ENCODE results near the gene UBE2S. TPM values are rescaled to one million over a fixed set of nuclear protein-coding genes. Genes with fewer than 3 reads are reported as not detected.

Gene UBE2S
- total RNA-seq, 4 donors from 2014 or later: 8.0 to 16.2 (median 9.9) TPM

DNA sequence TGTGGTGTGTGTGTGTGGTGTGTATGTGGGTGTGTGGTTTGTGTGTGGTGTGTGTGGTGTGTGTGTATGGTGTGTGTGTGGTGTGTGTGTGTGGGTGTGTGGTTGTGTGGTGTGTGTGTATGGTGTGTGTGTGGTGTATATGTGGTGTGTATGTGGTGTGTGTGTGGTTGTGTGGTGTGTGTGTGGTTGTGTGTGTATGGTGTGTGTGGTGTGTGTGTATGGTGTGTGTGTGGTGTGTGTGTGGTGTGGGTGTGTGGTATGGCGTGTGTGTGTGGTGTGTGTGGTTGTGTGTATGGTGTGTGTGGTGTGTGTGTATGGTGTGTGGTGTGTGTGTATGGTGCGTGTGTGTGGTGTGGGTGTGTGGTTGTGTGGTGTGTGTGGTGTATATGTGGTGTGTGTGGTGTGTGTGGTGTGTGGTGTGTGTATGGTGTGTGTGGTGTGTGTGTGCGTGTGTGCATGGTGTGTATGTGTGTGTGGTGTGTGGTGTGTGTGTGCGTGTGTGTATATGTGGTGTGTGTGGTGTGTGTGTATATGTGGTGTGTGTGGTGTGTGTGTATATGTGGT is 26.9 kb upstream of the UBE2S start:
- Histone ChIP-seq H3K9me3 (no peaks in the 10 kb centered on the region), H3K4me3 (no peak overlapping the region), H3K4me1 (peaks cover 0 to 12% (median 0%) of the 10 kb centered on the region in 4 donors), H3K36me3 (peaks cover 0 to 27% (median 0%) of the 10 kb centered on the region in 3 donors), H3K27me3 (peaks cover 0 to 73% of the 10 kb centered on the region in 2 donors), H3K27ac (no peak overlapping the region)
- TF ChIP-seq POLR2A (IDR thresholded peaks at IDR 0.05) (no peak), EP300 (IDR thresholded peaks at IDR 0.05) (no peak)
- TF ChIP-seq, protein P1, sequence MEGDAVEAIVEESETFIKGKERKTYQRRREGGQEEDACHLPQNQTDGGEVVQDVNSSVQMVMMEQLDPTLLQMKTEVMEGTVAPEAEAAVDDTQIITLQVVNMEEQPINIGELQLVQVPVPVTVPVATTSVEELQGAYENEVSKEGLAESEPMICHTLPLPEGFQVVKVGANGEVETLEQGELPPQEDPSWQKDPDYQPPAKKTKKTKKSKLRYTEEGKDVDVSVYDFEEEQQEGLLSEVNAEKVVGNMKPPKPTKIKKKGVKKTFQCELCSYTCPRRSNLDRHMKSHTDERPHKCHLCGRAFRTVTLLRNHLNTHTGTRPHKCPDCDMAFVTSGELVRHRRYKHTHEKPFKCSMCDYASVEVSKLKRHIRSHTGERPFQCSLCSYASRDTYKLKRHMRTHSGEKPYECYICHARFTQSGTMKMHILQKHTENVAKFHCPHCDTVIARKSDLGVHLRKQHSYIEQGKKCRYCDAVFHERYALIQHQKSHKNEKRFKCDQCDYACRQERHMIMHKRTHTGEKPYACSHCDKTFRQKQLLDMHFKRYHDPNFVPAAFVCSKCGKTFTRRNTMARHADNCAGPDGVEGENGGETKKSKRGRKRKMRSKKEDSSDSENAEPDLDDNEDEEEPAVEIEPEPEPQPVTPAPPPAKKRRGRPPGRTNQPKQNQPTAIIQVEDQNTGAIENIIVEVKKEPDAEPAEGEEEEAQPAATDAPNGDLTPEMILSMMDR (IDR thresholded peaks at IDR 0.05): no peak
- no peak for DNase-seq (ENCODE audit: low spot score in 2 of 2)
- WGBS, 2 donors: 77 to 80% methylated on average over 4 of the region's 4 CpGs

DNA sequence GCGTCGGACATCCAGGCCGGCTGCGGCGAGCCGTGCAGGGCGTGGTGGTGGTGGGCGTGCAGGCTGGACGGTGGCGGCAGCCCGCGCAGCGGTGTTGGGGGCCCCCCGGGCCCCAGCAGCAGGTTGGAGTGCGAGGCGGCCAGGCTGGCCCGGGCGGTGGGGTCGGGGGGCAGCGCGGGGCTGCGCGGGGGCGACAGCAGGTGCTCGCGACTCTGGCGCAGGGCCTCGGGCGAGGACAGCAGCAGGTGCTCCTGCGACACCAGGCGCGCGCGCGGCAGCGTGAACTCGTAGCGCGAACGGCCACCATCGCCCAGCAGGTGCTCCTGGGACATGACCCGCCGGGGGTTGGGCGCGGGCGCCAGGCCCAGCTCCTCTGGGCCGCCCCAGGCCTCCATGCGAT is 25.7 kb upstream of the UBE2S start:
- Histone ChIP-seq H3K27me3 (peaks cover 0 to 67% of the 10 kb centered on the region in 2 donors), H3K4me3 (no peak overlapping the region), H3K36me3 (peaks cover 0 to 27% (median 0%) of the 10 kb centered on the region in 3 donors), H3K9me3 (no peaks in the 10 kb centered on the region), H3K4me1 (peaks cover 0 to 21% (median 0%) of the 10 kb centered on the region in 4 donors), H3K27ac (no peak overlapping the region)
- no peak for DNase-seq (ENCODE audit: low spot score in 2 of 2)
- TF ChIP-seq POLR2A (IDR thresholded peaks at IDR 0.05): no peak
- TF ChIP-seq EP300 (IDR thresholded peaks at IDR 0.05): no peak
- WGBS, 2 donors: no CpG with 5 or more reads among the region's 48 CpGs

DNA sequence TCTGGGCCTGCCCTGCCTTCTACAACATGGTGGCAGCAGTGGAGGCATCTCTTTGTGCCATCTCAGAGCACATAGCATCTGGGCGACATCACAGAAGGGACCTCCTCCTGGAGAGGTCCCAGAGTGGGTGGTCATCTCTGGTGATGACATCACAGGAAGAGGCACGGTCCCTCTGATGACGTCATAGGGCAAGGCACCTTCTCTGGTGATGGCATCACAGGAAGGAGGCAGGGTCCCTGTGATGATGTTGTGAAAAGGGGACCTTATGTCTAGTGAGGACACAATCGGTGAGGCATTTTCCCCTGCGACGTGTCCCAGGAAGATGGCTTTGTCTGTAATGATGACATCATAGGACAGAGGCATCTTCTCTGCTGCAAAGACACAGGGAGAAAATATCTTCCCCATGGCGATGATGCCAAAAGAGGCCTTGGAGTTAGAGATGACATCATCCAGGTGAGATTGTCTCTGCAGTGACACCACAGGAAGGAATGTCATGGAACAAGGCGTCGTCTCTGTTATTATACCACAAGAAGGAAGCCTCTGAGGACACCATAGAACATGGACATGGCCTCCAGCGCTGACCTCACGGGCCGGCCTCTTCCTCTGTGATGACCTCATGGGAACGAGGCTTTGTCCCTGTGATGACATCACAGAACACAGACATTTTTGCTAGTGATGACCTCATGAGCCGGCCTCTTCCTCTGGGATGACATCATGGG is 24.8 kb upstream of the UBE2S start:
- TF ChIP-seq, protein P1 (IDR thresholded peaks at IDR 0.05): no peak
- TF ChIP-seq EP300 (IDR thresholded peaks at IDR 0.05): no peak
- no peak for TF ChIP-seq POLR2A (IDR thresholded peaks at IDR 0.05)
- peaks cover 0 to 63% of the 10 kb centered on the region in 2 donors for H3K27me3 ChIP-seq
- H3K4me3 ChIP-seq: no peak overlapping the region
- H3K27ac ChIP-seq: no peak overlapping the region
- peaks cover 0 to 27% (median 0%) of the 10 kb centered on the region in 3 donors for H3K36me3 ChIP-seq
- 85% methylated on average over 14 of the region's 14 CpGs for WGBS, 2 donors
- no peaks in the 10 kb centered on the region for H3K9me3 ChIP-seq
- peaks cover 0 to 27% (median 2%) of the 10 kb centered on the region in 4 donors for H3K4me1 ChIP-seq
- DNase-seq (ENCODE audit: low spot score in 2 of 2): no peak

DNA sequence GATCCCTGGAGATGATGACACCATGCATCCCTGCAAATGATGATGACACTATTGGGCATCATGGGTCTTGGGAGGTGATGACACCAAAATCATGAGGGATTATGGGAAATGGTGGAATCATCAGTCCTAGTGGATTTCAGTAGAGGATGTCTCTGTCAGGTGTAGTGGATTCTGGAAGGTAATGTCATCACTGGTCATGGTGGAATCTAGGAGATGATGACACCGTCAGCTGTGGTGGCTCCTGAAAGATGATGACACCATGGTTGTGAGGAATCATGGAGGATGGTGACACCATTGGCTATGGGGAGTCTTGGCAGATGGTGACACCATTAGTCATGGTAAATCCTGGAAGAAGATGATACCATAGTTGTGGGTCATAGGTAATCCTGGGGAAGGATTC is 23.6 kb upstream of the UBE2S start:
- 91 to 92% methylated on average over 1 of the region's 1 CpG for WGBS, 2 donors
- Histone ChIP-seq H3K36me3 (peaks cover 0 to 27% (median 0%) of the 10 kb centered on the region in 3 donors), H3K27ac (no peak overlapping the region), H3K4me1 (peaks cover 0 to 33% (median 7%) of the 10 kb centered on the region in 4 donors), H3K27me3 (peaks cover 0 to 61% of the 10 kb centered on the region in 2 donors), H3K9me3 (no peaks in the 10 kb centered on the region), H3K4me3 (no peak overlapping the region)
- no peak for DNase-seq (ENCODE audit: low spot score in 2 of 2)
- TF ChIP-seq POLR2A (IDR thresholded peaks at IDR 0.05) (no peak), EP300 (IDR thresholded peaks at IDR 0.05) (no peak)
- TF ChIP-seq, protein P1 (IDR thresholded peaks at IDR 0.05): no peak

DNA sequence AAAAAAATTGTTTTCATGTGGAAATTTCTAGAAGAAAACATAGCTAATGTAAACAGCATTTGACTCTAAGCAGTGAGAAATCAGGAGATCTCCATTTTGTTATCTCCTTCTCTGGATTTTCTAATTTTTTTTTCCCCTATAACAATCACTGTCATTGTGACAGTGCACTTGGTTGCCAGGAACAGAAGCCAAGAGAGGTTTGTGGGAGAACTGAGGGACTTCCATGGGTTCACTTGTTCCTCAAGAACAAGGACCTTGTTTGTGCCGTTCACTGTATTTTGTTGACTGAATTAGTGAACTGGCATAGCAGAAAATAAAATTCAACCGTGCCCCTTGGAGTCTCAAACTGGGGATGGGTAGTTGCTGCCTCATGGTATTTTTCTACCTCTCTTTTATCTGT is 18.5 kb upstream of the UBE2S start:
- Histone ChIP-seq H3K4me1 (peaks cover 0 to 39% (median 11%) of the 10 kb centered on the region in 4 donors), H3K27ac (peak overlapping the region; percentile 69 to 92 (median 82)), H3K4me3 (peak overlapping the region in 1 of 4 donors; percentile 25), H3K9me3 (no peaks in the 10 kb centered on the region), H3K27me3 (peaks cover 0 to 49% of the 10 kb centered on the region in 2 donors), H3K36me3 (peaks cover 0 to 11% (median 0%) of the 10 kb centered on the region in 3 donors)
- TF ChIP-seq, protein P1 (IDR thresholded peaks at IDR 0.05): peak in 1 of 5 experiments; percentile 10
- TF ChIP-seq POLR2A (IDR thresholded peaks at IDR 0.05) (no peak), EP300 (IDR thresholded peaks at IDR 0.05) (peak; percentile 80 to 85)
- DNase-seq (ENCODE audit: low spot score in 2 of 2): no peak
- 26 to 41% methylated on average over 2 of the region's 2 CpGs for WGBS, 2 donors

Data from tibial nerve (tissue), 4 donors.